Heart left ventricle (tissue), 16 donors: Measurements from ENCODE around the gene SYK. TPM values are rescaled to one million over a fixed set of nuclear protein-coding genes. Genes with fewer than 3 reads are reported as not detected.
"Not testable (repeated sequence)": the region's sequence is repeated elsewhere in the genome, so short reads cannot be mapped to it uniquely, and the experiment has no call there.

ENCODE experiments used
- ATAC-seq, 4 donors: fragments of 200-7000 bp; cut with Tn5 transposase; one replicate each; pipeline ENCODE4 v1.9.1; 2020 to 2022; ENCODE audit warnings: moderate library complexity in 4 of 4, mild to moderate bottlenecking in 3 of 4, moderate number of reproducible peaks in 1 of 4
- DNase-seq, 5 donors: peaks; one replicate each; pipeline ENCODE4 v3.0.0-alpha.2; 2020
- H3K27ac ChIP-seq, 12 donors: fragments of 200-600 bp; sonication (generic) in 4 of 12; one replicate each; pipeline versions ENCODE4 v1.5.0 to v1.8.0; 2016 to 2022; ENCODE audit warnings: mild to moderate bottlenecking in 2 of 12
- H3K27me3 ChIP-seq, 9 donors: fragments of 200-600 bp; sonication (generic) in 2 of 9; one replicate each; pipeline versions ENCODE4 v1.5.1 to v1.8.0; 2016 to 2022; ENCODE audit warnings: mild to moderate bottlenecking in 3 of 9
- H3K36me3 ChIP-seq, 9 donors: fragments of 200-600 bp; sonication (generic) in 2 of 9; one replicate each; pipeline versions ENCODE4 v1.5.0 to v1.8.0; 2018 to 2022; ENCODE audit warnings: mild to moderate bottlenecking in 2 of 9
- H3K4me1 ChIP-seq, 12 donors: fragments of 200-600 bp; sonication (generic) in 4 of 12; one replicate each; pipeline versions ENCODE4 v1.5.0 to v1.8.0; 2016 to 2022; ENCODE audit warnings: mild to moderate bottlenecking in 3 of 12
- H3K4me3 ChIP-seq, 12 donors: fragments of 200-600 bp; sonication (generic) in 4 of 12; one replicate each; pipeline versions ENCODE4 v1.5.0 to v1.8.0; 2017 to 2022; ENCODE audit warnings: mild to moderate bottlenecking in 9 of 12, moderate library complexity in 4 of 12
- H3K9me3 ChIP-seq, 12 donors: fragments of 200-600 bp; sonication (generic) in 4 of 12; one replicate each; pipeline versions ENCODE4 v1.5.0 to v1.8.0; 2016 to 2022; ENCODE audit warnings: mild to moderate bottlenecking in 1 of 12
- CTCF ChIP-seq, 12 donors: fragments of 200-600 bp; sonication (generic) in 4 of 12; IDR thresholded peaks; one replicate each; pipeline versions ENCODE4 v1.5.0 to v1.8.0; 2018 to 2022; ENCODE audit warnings: antibody characterized with exemption in 12 of 12, mild to moderate bottlenecking in 5 of 12
- POLR2A ChIP-seq, 2 donors: fragments of 450-650 bp; IDR thresholded peaks; one replicate each; pipeline ENCODE4 v1.6.1; 2017; ENCODE audit warnings: antibody characterized with exemption in 2 of 2, mild to moderate bottlenecking in 2 of 2, moderate library complexity in 2 of 2
- WGBS, 4 donors: extraction: QIAGEN DNeasy Blood & Tissue Kit in 2 of 4; methylation state at CpG; one replicate each; pipeline versions ENCODE4 v1.1.5 to v1.1.7; 2013 to 2018; 5-methylcytosine and 5-hydroxymethylcytosine counted together
- intact Hi-C, 10 donors: fragments of 100-400 bp; cut with DNase I; formaldehyde crosslinking; loops; one replicate each; pipeline versions ENCODE4 v1.11.1 to v1.14.2; 2022
- polyA plus RNA-seq, 2 donors: library from polyadenylated mRNA; stranded (reverse); fragments of 200-250 nt; gene quantifications; one replicate each; pipeline ENCODE4 v1.2.3, GENCODE V29; 2013
- total RNA-seq, 9 donors: library from RNA; depleted of rRNA in 2 of 9; stranded (reverse); fragments of >200 nt in 2 of 9; fragmentation: NEBNext Ultra II Directional in 3 of 9; extraction: Animal tissue kit (Norgen Biotek cat#: 25700) in 3 of 9; gene quantifications; one replicate each; pipeline versions ENCODE4 v1.1.0 to v1.2.4, GENCODE V29; 2016 to 2023
- donor health status: ischemic (EF 13 %, LVEDD 7.1; RV severe dilation, severe dysfunction).
- donor health status: healthy with polysubstance abuse.
- donor health status: DM: no; HTN: yes; CAD: no.
- donor health status: DM: no; HTN: no; CAD: no.
- donor health status: ischemic (EF 25% LVEDD 6.9; RV normal size, moderate dysfunction).
- donor health status: ischemic (EF 25% LVEDD 5.7; RV mildly dilated, moderate dysfunction).
- donor health status: healthy.
- donor health status: DM: yes; HTN: yes; CAD: no.
- donor health status: ischemic (EF 35%, LVEDD 5.7; RV mildly dilated, moderate dysfunction).
- donor health status: nonischemic (EF 11% LVEDD 7.7; RV severe dilation, severe dysfunction).
- donor health status: DM: yes; HTN: yes; CAD: no.
- donor health status: PGD.
- donor health status: ischemic (EF 29% LVEDD 5.4; RV normal size, mild dysfunction).
- donor health status: nonischemic (EF 23%, LVEDD 6.1; RV moderate dilation, normal function).

The SYK gene
- total and polyA plus RNA-seq, 11 donors: 0.53 to 41.3 (median 2.4) TPM

GRCh38 chr9:90818279-90818678 lies 16.7 kb downstream of the SYK start:
- Histone ChIP-seq H3K9me3 (peaks cover 0 to 7% (median 0%) of the 10 kb centered on the region in 12 donors), H3K27me3 (peaks cover 0 to 17% (median 0%) of the 10 kb centered on the region in 9 donors), H3K27ac (no peak overlapping the region), H3K4me1 (peaks cover 0 to 33% (median 0%) of the 10 kb centered on the region in 12 donors), H3K36me3 (peaks cover 0 to 6% (median 0%) of the 10 kb centered on the region in 9 donors), H3K4me3 (no peak overlapping the region)
- DNase-seq: no peak
- 74 to 92% (median 78%) methylated on average over 6 of the region's 6 CpGs for WGBS, 4 donors
- ATAC-seq: no peak
- no peak for TF ChIP-seq CTCF (IDR thresholded peaks at IDR 0.05)
- TF ChIP-seq POLR2A (IDR thresholded peaks at IDR 0.05): no peak
- intact Hi-C loops: no loop called here

GRCh38 chr9:90820406-90820805 lies 18.8 kb downstream of the SYK start:
- 73 to 84% (median 80%) methylated on average over 4 of the region's 4 CpGs for WGBS, 4 donors

GRCh38 chr9:90821236-90821635 lies 19.6 kb downstream of the SYK start:
- DNase-seq, H3K27ac ChIP-seq, H3K4me3 ChIP-seq, intact Hi-C loops, H3K36me3 ChIP-seq, ATAC-seq: not testable (repeated sequence)
- H3K9me3 ChIP-seq: peaks cover 0 to 13% (median 0%) of the 10 kb centered on the region in 12 donors
- whole genome bisulfite sequencing, 4 donors: 82 to 86% (median 84%) methylated on average over 1 of the region's 1 CpG
- peaks cover 0 to 17% (median 0%) of the 10 kb centered on the region in 9 donors for H3K27me3 ChIP-seq
- H3K4me1 ChIP-seq: peaks cover 0 to 15% (median 0%) of the 10 kb centered on the region in 12 donors

More at GRCh38 chr9:90820406-90820805, 18.8 kb downstream of the SYK start:
- H3K36me3 ChIP-seq, H3K4me3 ChIP-seq, H3K27ac ChIP-seq, DNase-seq, intact Hi-C loops, ATAC-seq: not testable (repeated sequence)
- Histone ChIP-seq H3K4me1 (peaks cover 0 to 15% (median 0%) of the 10 kb centered on the region in 12 donors), H3K27me3 (peaks cover 0 to 17% (median 0%) of the 10 kb centered on the region in 9 donors), H3K9me3 (peaks cover 0 to 13% (median 0%) of the 10 kb centered on the region in 12 donors)

- peaks cover 0 to 6% (median 0%) of the 10 kb centered on the region in 9 donors for H3K36me3 ChIP-seq
- peaks cover 0 to 13% (median 0%) of the 10 kb centered on the region in 12 donors for H3K9me3 ChIP-seq
- TF ChIP-seq CTCF (IDR thresholded peaks at IDR 0.05) (no peak), POLR2A (IDR thresholded peaks at IDR 0.05) (no peak)
- intact Hi-C loops: no loop called here
- no peak overlapping the region for H3K4me3 ChIP-seq
- H3K4me1 ChIP-seq: peaks cover 0 to 18% (median 0%) of the 10 kb centered on the region in 12 donors
- DNase-seq: no peak
- 84 to 90% (median 89%) methylated on average over 5 of the region's 5 CpGs for WGBS, 4 donors
- H3K27me3 ChIP-seq: peaks cover 0 to 17% (median 0%) of the 10 kb centered on the region in 9 donors
- ATAC-seq: no peak
- no peak overlapping the region for H3K27ac ChIP-seq
Measured at GRCh38 chr9:90821697-90822096, 20.1 kb downstream of the SYK start.

DNA sequence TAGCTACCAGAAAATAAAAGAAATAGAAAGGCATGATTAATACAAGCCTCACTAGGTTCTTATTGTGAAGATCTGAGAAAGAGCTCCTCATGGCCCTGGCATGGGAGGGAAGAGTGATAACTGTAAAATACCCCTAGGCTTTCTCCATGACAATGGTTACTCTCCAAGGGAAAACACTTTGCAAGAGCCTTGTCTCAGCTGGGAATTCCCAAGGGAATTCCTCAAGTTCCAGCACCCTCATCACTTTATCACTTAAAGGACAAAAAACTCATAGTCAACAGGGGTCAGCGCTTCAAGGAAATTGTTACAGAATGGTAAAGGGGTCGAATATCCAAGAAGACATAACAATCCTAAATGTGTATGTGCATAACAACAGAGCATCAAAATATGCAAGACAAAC lies 21.2 kb downstream of the SYK start:
- Histone ChIP-seq H3K4me3 (no peak overlapping the region), H3K4me1 (peaks cover 0 to 30% (median 0%) of the 10 kb centered on the region in 12 donors), H3K27me3 (peaks cover 0 to 17% (median 0%) of the 10 kb centered on the region in 9 donors), H3K36me3 (peaks cover 0 to 6% (median 0%) of the 10 kb centered on the region in 9 donors), H3K27ac (no peak overlapping the region), H3K9me3 (peaks cover 0 to 13% (median 0%) of the 10 kb centered on the region in 12 donors)
- 91 to 94% (median 92%) methylated on average over 2 of the region's 2 CpGs for WGBS, 4 donors
- DNase-seq (no peak), ATAC-seq (no peak)
- TF ChIP-seq CTCF (IDR thresholded peaks at IDR 0.05): no peak
- TF ChIP-seq POLR2A (IDR thresholded peaks at IDR 0.05): no peak
- intact Hi-C loops: no loop called here
